Gastrocnemius medialis (tissue), 4 donors: ENCODE measurements around the gene MPPED1.

Source experiments
- CTCF ChIP-seq, 5 experiments: fragments of 450-650 bp in 3 of 5; fragments of 200-600 bp in 2 of 5; sonication (generic) in 2 of 5; IDR thresholded peaks in 4 of 5; conservative IDR thresholded peaks in 1 of 5; 1 replicate in 4 of 5; 2 replicates in 1 of 5; pipeline ENCODE4 v1.5.1; 2016 to 2019; ENCODE audit warnings: antibody characterized with exemption in 5 of 5, mild to moderate bottlenecking in 3 of 5, moderate library complexity in 3 of 5
- POLR2A ChIP-seq, 2 donors: fragments of 450-650 bp; IDR thresholded peaks; one replicate each; pipeline ENCODE4 v1.6.1; 2017; ENCODE audit warnings: antibody characterized with exemption in 2 of 2, mild to moderate bottlenecking in 2 of 2, moderate library complexity in 2 of 2

- no peak for TF ChIP-seq CTCF (IDR thresholded peaks at IDR 0.05 in 4 of 5, conservative IDR thresholded peaks at IDR 0.05 in 1 of 5)
- no peak for TF ChIP-seq POLR2A (IDR thresholded peaks at IDR 0.05)
Measured at GRCh38 chr22:43434275-43434927, 22.6 kb downstream of the MPPED1 start.
